ENCODE results near the gene PIRT. TPM values are rescaled to one million over a fixed set of nuclear protein-coding genes. Genes with fewer than 3 reads are reported as not detected.

Gene PIRT
- polyA plus RNA-seq, 1 donor (not counting 4 experiments of a cell fraction or from before 2014, with no cell fraction given) = not detected

DNA sequence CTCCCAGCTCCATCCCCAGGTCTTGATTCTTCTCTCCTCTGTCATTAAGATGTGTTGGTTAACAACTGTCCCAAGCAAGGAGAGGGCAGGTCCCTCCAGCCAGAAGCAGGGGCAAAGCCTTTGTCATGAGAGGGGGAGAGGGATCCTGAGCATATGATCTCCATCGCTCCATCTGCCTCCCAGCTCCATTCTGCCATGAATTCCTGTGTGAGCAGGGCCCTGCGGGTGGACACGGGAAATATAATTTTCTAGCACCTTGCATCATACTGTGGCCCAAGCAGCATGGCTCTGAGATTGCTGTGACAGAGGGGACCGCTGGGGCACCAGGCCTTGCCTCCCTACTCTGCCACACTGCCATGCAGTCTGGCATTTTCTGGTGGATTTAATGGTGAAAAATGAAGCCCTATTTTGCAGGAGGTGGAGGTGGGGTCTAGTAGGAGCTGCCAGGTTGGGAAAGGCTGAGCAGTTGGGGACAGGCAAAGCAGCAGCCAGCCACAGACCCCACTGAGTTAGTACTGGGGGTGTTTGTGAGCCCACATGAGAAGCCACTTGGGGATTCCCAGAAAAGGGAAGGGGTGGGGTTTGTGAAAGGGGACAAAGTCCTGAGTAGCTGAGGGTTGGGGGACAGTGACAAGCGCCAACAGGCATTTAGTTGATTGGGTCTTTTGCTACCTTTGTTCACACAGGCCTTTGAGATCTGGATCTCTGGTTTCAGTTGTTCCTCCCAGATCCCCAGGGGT, 50.4 kb downstream of the PIRT start:
- no peak overlapping the region for H3K4me2 ChIP-seq (ENCODE audit: control insufficient read depth, extremely low read depth, insufficient read depth, low read depth, low read length)
- TF ChIP-seq, protein P1, sequence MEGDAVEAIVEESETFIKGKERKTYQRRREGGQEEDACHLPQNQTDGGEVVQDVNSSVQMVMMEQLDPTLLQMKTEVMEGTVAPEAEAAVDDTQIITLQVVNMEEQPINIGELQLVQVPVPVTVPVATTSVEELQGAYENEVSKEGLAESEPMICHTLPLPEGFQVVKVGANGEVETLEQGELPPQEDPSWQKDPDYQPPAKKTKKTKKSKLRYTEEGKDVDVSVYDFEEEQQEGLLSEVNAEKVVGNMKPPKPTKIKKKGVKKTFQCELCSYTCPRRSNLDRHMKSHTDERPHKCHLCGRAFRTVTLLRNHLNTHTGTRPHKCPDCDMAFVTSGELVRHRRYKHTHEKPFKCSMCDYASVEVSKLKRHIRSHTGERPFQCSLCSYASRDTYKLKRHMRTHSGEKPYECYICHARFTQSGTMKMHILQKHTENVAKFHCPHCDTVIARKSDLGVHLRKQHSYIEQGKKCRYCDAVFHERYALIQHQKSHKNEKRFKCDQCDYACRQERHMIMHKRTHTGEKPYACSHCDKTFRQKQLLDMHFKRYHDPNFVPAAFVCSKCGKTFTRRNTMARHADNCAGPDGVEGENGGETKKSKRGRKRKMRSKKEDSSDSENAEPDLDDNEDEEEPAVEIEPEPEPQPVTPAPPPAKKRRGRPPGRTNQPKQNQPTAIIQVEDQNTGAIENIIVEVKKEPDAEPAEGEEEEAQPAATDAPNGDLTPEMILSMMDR (optimal IDR thresholded peaks at IDR 0.05 in 1 of 3, IDR thresholded peaks at IDR 0.05 in 1 of 3, conservative IDR thresholded peaks at IDR 0.05 in 1 of 3; ENCODE audit: extremely low read depth in 1 of 3, insufficient read depth in 2 of 3, low read length in 3 of 3) = no peak
- no peak for TF ChIP-seq EZH2 (IDR thresholded peaks at IDR 0.05; ENCODE audit: low read length)
- no peaks in the 10 kb centered on the region for H3K27me3 ChIP-seq (ENCODE audit: control insufficient read depth, extremely low read depth, insufficient read depth, low read length)
- no peaks in the 10 kb centered on the region for H3K36me3 ChIP-seq (ENCODE audit: control insufficient read depth in 2 of 2, extremely low read depth in 1 of 2, insufficient read depth in 2 of 2, low read length in 2 of 2)
- no peaks in the 10 kb centered on the region for H3K9me1 ChIP-seq (ENCODE audit: control insufficient read depth, extremely low read depth, insufficient read depth, low read length)
- dilution Hi-C loops (cut with MboI; ENCODE audit: extremely low pct_ligation_motif_present, low sequenced_read_pairs) = no loop called here
- no peak overlapping the region for H2AFZ ChIP-seq (ENCODE audit: control insufficient read depth, low read length)
- no peak overlapping the region for H3K4me3 ChIP-seq (ENCODE audit: control insufficient read depth in 2 of 3, extremely low read depth in 1 of 3, insufficient read depth in 2 of 3, low read depth in 1 of 3, low read length in 3 of 3)
- peaks cover 25% of the 10 kb centered on the region for H3K4me1 ChIP-seq (ENCODE audit: control insufficient read depth, extremely low read depth, insufficient read depth, low read length)
- H3K9ac ChIP-seq (ENCODE audit: control insufficient read depth, extremely low read depth, insufficient read depth, low read length) = no peak overlapping the region
- H4K20me1 ChIP-seq (ENCODE audit: control insufficient read depth, extremely low read depth, insufficient read depth, low read length) = no peaks in the 10 kb centered on the region
- FAIRE-seq (no peak), DNase-seq (ENCODE audit: low read depth, low spot score) (no peak)
- no peaks in the 10 kb centered on the region for H3K79me2 ChIP-seq (ENCODE audit: control insufficient read depth, insufficient read depth, low read length)
- H3K9me3 ChIP-seq (ENCODE audit: control insufficient read depth, low read depth, low read length) = no peaks in the 10 kb centered on the region
- no peak overlapping the region for H3K27ac ChIP-seq (ENCODE audit: control insufficient read depth, insufficient read depth, low read length)

- dilution Hi-C loops (cut with MboI; ENCODE audit: extremely low pct_ligation_motif_present, low sequenced_read_pairs) = no loop called here
- Histone ChIP-seq H3K9ac (ENCODE audit: control insufficient read depth, extremely low read depth, insufficient read depth, low read length) (no peak overlapping the region), H3K27me3 (ENCODE audit: control insufficient read depth, extremely low read depth, insufficient read depth, low read length) (no peaks in the 10 kb centered on the region), H3K9me3 (ENCODE audit: control insufficient read depth, low read depth, low read length) (no peaks in the 10 kb centered on the region), H3K79me2 (ENCODE audit: control insufficient read depth, insufficient read depth, low read length) (no peaks in the 10 kb centered on the region), H3K4me2 (ENCODE audit: control insufficient read depth, extremely low read depth, insufficient read depth, low read depth, low read length) (no peak overlapping the region), H3K4me3 (ENCODE audit: control insufficient read depth in 2 of 3, extremely low read depth in 1 of 3, insufficient read depth in 2 of 3, low read depth in 1 of 3, low read length in 3 of 3) (no peak overlapping the region), H3K27ac (ENCODE audit: control insufficient read depth, insufficient read depth, low read length) (no peak overlapping the region), H3K9me1 (ENCODE audit: control insufficient read depth, extremely low read depth, insufficient read depth, low read length) (no peaks in the 10 kb centered on the region), H4K20me1 (ENCODE audit: control insufficient read depth, extremely low read depth, insufficient read depth, low read length) (no peaks in the 10 kb centered on the region), H3K36me3 (ENCODE audit: control insufficient read depth in 2 of 2, extremely low read depth in 1 of 2, insufficient read depth in 2 of 2, low read length in 2 of 2) (no peaks in the 10 kb centered on the region), H2AFZ (ENCODE audit: control insufficient read depth, low read length) (no peak overlapping the region), H3K4me1 (ENCODE audit: control insufficient read depth, extremely low read depth, insufficient read depth, low read length) (peaks cover 3% of the 10 kb centered on the region)
- FAIRE-seq (no peak), DNase-seq (ENCODE audit: low read depth, low spot score) (no peak)
- no peak for TF ChIP-seq EZH2 (IDR thresholded peaks at IDR 0.05; ENCODE audit: low read length)
- TF ChIP-seq, protein P1 (optimal IDR thresholded peaks at IDR 0.05 in 1 of 3, IDR thresholded peaks at IDR 0.05 in 1 of 3, conservative IDR thresholded peaks at IDR 0.05 in 1 of 3; ENCODE audit: extremely low read depth in 1 of 3, insufficient read depth in 2 of 3, low read length in 3 of 3) = no peak
Observed at GRCh38 chr17:10785295-10785694, 52.6 kb downstream of the PIRT start.

Data from keratinocyte (primary cell).